ENCODE measurements around the gene PEX5L. TPM values are rescaled to one million over a fixed set of nuclear protein-coding genes. Genes with fewer than 3 reads are reported as not detected.

PEX5L gene
- total RNA-seq, 1 experiment from 2014 or later = not detected

DNA sequence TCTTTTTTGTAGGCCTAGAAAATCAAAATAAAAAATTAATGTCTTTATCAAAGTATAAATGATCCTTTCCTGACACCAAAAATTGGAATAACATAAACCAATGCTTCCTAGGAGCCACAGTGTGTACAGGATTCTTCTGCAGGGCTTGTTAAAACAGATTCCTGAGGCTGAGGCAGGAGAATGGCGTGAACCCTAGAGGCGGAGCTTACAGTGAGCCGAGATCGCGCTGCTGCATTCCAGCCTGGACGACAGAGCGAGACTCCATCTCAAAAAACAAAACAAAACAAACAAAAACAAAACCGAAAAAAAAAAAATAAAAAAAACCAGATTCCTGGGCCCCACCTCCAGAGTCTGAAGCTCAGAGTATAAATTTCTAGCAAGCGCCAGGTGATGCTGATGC lies 78.0 kb downstream of the PEX5L start:
- Histone ChIP-seq H3K27ac (ENCODE audit: low read depth, low read length) (no peak overlapping the region), H3K4me1 (ENCODE audit: control insufficient read depth in 1 of 2, insufficient read depth in 2 of 2, low read length in 2 of 2) (no peaks in the 10 kb centered on the region), H3K4me2 (ENCODE audit: low read length) (no peak overlapping the region), H2AFZ (ENCODE audit: low read depth, low read length, poor library complexity, severe bottlenecking) (no peak overlapping the region), H3K9me2 (ENCODE audit: insufficient read depth) (no peaks in the 10 kb centered on the region), H3K27me3 (ENCODE audit: insufficient read depth, low read length) (peaks cover 50% of the 10 kb centered on the region), H4K20me1 (ENCODE audit: insufficient read depth) (no peaks in the 10 kb centered on the region), H3K36me3 (ENCODE audit: control insufficient read depth in 1 of 2, insufficient read depth in 2 of 2, low read length in 2 of 2) (no peaks in the 10 kb centered on the region), H3K9ac (ENCODE audit: low read length) (no peak overlapping the region), H3K4me3 (replicated peaks in 1 of 2; ENCODE audit: low read depth in 1 of 2, low read length in 2 of 2) (no peak overlapping the region), H3K9me3 (ENCODE audit: control insufficient read depth in 1 of 2, insufficient read depth in 1 of 2, low read depth in 1 of 2, low read length in 2 of 2) (no peaks in the 10 kb centered on the region), H3K79me2 (ENCODE audit: insufficient read depth, low read length) (no peaks in the 10 kb centered on the region)
- CTCF ChIA-PET = no interaction called here
- TF ChIP-seq, protein P1, sequence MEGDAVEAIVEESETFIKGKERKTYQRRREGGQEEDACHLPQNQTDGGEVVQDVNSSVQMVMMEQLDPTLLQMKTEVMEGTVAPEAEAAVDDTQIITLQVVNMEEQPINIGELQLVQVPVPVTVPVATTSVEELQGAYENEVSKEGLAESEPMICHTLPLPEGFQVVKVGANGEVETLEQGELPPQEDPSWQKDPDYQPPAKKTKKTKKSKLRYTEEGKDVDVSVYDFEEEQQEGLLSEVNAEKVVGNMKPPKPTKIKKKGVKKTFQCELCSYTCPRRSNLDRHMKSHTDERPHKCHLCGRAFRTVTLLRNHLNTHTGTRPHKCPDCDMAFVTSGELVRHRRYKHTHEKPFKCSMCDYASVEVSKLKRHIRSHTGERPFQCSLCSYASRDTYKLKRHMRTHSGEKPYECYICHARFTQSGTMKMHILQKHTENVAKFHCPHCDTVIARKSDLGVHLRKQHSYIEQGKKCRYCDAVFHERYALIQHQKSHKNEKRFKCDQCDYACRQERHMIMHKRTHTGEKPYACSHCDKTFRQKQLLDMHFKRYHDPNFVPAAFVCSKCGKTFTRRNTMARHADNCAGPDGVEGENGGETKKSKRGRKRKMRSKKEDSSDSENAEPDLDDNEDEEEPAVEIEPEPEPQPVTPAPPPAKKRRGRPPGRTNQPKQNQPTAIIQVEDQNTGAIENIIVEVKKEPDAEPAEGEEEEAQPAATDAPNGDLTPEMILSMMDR (IDR thresholded peaks at IDR 0.05 in 2 of 3, conservative IDR thresholded peaks at IDR 0.05 in 1 of 3; ENCODE audit: borderline replicate concordance in 1 of 3, insufficient read depth in 1 of 3, low read depth in 2 of 3, low read length in 2 of 3) = no peak
- TF ChIP-seq EGR1 (IDR thresholded peaks at IDR 0.05; ENCODE audit: low read depth) (no peak), SP1 (IDR thresholded peaks at IDR 0.05; ENCODE audit: low read depth) (no peak), EZH2 (IDR thresholded peaks at IDR 0.05) (no peak), ELF1 (IDR thresholded peaks at IDR 0.05; ENCODE audit: borderline replicate concordance, low read depth) (no peak), ZFX (IDR thresholded peaks at IDR 0.05) (no peak), EZH2phosphoT487 (IDR thresholded peaks at IDR 0.05; ENCODE audit: borderline replicate concordance) (no peak), TCF7L2 (IDR thresholded peaks at IDR 0.05; ENCODE audit: borderline replicate concordance, extremely low read depth, insufficient read depth, insufficient read length) (no peak), FOSL1 (IDR thresholded peaks at IDR 0.05; ENCODE audit: low read depth) (no peak), CEBPB (IDR thresholded peaks at IDR 0.05; ENCODE audit: low read depth) (no peak), YY1 (IDR thresholded peaks at IDR 0.05; ENCODE audit: extremely low read depth, insufficient replicate concordance, low read depth, low read length) (no peak), CBX3 (IDR thresholded peaks at IDR 0.05; ENCODE audit: low read depth) (no peak), POLR2AphosphoS5 (IDR thresholded peaks at IDR 0.05; ENCODE audit: low read depth, low read length) (no peak), SRF (IDR thresholded peaks at IDR 0.05; ENCODE audit: low read depth) (no peak), POLR2A (IDR thresholded peaks at IDR 0.05; ENCODE audit: borderline replicate concordance, extremely low read depth, insufficient read depth, insufficient read length) (no peak)
- TF ChIP-seq, protein P2, sequence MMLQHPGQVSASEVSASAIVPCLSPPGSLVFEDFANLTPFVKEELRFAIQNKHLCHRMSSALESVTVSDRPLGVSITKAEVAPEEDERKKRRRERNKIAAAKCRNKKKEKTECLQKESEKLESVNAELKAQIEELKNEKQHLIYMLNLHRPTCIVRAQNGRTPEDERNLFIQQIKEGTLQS (IDR thresholded peaks at IDR 0.05) = no peak
- TF ChIP-seq, protein P3, sequence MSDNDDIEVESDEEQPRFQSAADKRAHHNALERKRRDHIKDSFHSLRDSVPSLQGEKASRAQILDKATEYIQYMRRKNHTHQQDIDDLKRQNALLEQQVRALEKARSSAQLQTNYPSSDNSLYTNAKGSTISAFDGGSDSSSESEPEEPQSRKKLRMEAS (IDR thresholded peaks at IDR 0.05) = no peak
- TF ChIP-seq, protein P4, sequence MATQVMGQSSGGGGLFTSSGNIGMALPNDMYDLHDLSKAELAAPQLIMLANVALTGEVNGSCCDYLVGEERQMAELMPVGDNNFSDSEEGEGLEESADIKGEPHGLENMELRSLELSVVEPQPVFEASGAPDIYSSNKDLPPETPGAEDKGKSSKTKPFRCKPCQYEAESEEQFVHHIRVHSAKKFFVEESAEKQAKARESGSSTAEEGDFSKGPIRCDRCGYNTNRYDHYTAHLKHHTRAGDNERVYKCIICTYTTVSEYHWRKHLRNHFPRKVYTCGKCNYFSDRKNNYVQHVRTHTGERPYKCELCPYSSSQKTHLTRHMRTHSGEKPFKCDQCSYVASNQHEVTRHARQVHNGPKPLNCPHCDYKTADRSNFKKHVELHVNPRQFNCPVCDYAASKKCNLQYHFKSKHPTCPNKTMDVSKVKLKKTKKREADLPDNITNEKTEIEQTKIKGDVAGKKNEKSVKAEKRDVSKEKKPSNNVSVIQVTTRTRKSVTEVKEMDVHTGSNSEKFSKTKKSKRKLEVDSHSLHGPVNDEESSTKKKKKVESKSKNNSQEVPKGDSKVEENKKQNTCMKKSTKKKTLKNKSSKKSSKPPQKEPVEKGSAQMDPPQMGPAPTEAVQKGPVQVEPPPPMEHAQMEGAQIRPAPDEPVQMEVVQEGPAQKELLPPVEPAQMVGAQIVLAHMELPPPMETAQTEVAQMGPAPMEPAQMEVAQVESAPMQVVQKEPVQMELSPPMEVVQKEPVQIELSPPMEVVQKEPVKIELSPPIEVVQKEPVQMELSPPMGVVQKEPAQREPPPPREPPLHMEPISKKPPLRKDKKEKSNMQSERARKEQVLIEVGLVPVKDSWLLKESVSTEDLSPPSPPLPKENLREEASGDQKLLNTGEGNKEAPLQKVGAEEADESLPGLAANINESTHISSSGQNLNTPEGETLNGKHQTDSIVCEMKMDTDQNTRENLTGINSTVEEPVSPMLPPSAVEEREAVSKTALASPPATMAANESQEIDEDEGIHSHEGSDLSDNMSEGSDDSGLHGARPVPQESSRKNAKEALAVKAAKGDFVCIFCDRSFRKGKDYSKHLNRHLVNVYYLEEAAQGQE (IDR thresholded peaks at IDR 0.05; ENCODE audit: low read depth) = no peak
- intact Hi-C loops (cut with micrococcal nuclease) = no loop called here
- RAD21 ChIA-PET (ENCODE audit: low non-redundant PET in 1 of 2, low total read pairs in 2 of 2, uncharacterized antibody in 2 of 2, unreplicated experiment in 2 of 2) = no interaction called here
- ATAC-seq = no peak
- POLR2A ChIA-PET = no interaction called here
- BruUV-seq (replicated peaks) = no TSS peak
- DNase-seq (ENCODE audit: low read depth, low spot score) = no peak

Data from HCT116 (cell line).